PFSK-1 (cell line): Measurements from ENCODE around the gene CFAP206.

Experiments used
- FOXP2 ChIP-seq: optimal IDR thresholded peaks from 2 replicates; pipeline ENCODE3; 2011; ENCODE audit warnings: borderline replicate concordance, control low read depth, inconsistent platforms; ENCODE audit not compliant: insufficient read depth; ENCODE audit errors: extremely low read length, extremely low read depth
- POLR2AphosphoS5 ChIP-seq: IDR thresholded peaks from 2 replicates; pipeline ENCODE4 v1.6.1; 2012; ENCODE audit warnings: low read depth, mild to moderate bottlenecking, control low read depth, low read length, moderate library complexity
- REST ChIP-seq, 2 experiments: IDR thresholded peaks; 2 replicates each; pipeline versions ENCODE4 v1.6.1 to v1.8.0; 2011 to 2012; ENCODE audit warnings: low read depth in 2 of 2, low read length in 2 of 2, control low read depth in 1 of 2, inconsistent platforms in 1 of 2, mild to moderate bottlenecking in 1 of 2, moderate library complexity in 1 of 2; ENCODE audit not compliant: insufficient read depth in 1 of 2
- TAF1 ChIP-seq: IDR thresholded peaks from 2 replicates; pipeline ENCODE4 v1.6.1; 2012; ENCODE audit warnings: low read length, control low read depth, borderline replicate concordance; ENCODE audit not compliant: insufficient read depth

GRCh38 chr6:87483929-87484328, 76.2 kb downstream of the CFAP206 start:
- TF ChIP-seq FOXP2 (no peak), POLR2AphosphoS5 (no peak), REST (IDR thresholded peaks at IDR 0.05; ENCODE audit: insufficient read depth in 1 of 2, low read depth in 2 of 2, low read length in 2 of 2) (no peak), TAF1 (no peak)
